OCI-LY7 (cell line): ENCODE data around the gene SRSF4.

Experiments
- EZH2phosphoT487 ChIP-seq: fragments of 200-600 bp; sonication (generic); IDR thresholded peaks from 2 replicates; pipeline ENCODE4 v1.6.1; 2018; ENCODE audit warnings: low read depth, borderline replicate concordance, mild to moderate bottlenecking, mixed run types, antibody characterized with exemption, low read length, moderate library complexity, mixed read lengths
- TF ChIP-seq, protein P1 (sequence below): fragments of 200-600 bp; sonication (generic); conservative IDR thresholded peaks from 2 replicates; pipeline ENCODE4 v1.5.1; 2014; ENCODE audit warnings: mild to moderate bottlenecking, antibody characterized with exemption, low read length, moderate library complexity, mixed read lengths

- no peak for TF ChIP-seq EZH2phosphoT487
- TF ChIP-seq, protein P1, sequence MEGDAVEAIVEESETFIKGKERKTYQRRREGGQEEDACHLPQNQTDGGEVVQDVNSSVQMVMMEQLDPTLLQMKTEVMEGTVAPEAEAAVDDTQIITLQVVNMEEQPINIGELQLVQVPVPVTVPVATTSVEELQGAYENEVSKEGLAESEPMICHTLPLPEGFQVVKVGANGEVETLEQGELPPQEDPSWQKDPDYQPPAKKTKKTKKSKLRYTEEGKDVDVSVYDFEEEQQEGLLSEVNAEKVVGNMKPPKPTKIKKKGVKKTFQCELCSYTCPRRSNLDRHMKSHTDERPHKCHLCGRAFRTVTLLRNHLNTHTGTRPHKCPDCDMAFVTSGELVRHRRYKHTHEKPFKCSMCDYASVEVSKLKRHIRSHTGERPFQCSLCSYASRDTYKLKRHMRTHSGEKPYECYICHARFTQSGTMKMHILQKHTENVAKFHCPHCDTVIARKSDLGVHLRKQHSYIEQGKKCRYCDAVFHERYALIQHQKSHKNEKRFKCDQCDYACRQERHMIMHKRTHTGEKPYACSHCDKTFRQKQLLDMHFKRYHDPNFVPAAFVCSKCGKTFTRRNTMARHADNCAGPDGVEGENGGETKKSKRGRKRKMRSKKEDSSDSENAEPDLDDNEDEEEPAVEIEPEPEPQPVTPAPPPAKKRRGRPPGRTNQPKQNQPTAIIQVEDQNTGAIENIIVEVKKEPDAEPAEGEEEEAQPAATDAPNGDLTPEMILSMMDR: no peak
Observed at GRCh38 chr1:29121936-29122681, 59.6 kb downstream of the SRSF4 start.
